ENCODE results near the gene THPO. TPM values are rescaled to one million over a fixed set of nuclear protein-coding genes. Genes with fewer than 3 reads are reported as not detected.

Gene THPO
- total RNA-seq, 4 donors from 2014 or later, result 0.13 TPM; not detected in 3

DNA sequence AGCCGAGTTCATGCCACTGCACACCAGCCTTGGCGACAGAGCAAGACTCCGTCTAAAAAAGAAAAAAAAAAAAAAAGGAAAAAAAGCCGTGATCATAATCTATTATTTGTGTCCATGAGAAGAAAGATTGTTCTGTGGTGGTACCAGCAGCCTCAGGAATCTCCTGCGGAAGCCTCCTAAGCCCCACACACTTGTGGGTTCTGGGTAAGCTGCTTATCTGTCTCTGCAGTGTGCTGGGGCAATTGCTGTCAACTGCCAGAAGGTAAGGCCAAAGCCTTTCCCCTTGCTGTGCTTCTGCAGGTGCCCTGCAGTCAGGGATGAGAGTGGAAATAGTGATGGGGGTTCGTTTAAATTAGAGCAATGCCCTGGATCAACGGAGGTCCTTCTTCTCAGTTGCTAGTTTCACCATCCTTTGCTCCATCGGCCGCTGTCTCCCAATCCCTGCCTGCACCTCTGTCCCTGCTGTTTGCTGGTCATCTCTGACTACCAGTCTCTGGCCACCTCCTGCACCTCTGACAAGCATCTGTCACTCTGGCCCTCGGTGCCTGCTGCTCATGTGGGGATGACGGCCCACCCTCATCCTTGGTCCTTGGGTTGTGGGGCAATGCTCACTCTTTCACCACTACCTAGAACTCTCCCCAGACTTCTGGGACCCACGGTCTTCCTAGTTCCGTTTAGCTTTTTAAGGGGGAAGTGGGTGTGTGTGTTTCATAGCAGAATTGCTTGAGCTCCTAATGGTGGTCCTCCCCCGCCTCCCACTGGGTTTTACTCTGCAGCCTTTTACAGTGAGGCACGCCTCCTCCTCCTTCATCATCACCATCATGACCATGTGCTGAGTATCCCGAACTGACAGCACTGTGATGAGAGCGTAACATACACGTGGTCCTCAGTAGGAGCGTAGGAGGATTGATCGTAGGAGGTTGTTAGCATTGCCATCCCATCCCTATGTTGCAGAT lies 27.3 kb upstream of the THPO start:
- Histone ChIP-seq H3K27me3 (no peaks in the 10 kb centered on the region), H3K27ac (no peak overlapping the region), H3K9me3 (no peaks in the 10 kb centered on the region), H3K36me3 (no peaks in the 10 kb centered on the region), H3K4me3 (replicated peaks in 1 of 3) (no peak overlapping the region), H3K4me1 (no peaks in the 10 kb centered on the region)
- intact Hi-C loops (cut with DNase I), result no loop called here
- TF ChIP-seq POLR2A (IDR thresholded peaks at IDR 0.05), result no peak
- TF ChIP-seq, protein P1, sequence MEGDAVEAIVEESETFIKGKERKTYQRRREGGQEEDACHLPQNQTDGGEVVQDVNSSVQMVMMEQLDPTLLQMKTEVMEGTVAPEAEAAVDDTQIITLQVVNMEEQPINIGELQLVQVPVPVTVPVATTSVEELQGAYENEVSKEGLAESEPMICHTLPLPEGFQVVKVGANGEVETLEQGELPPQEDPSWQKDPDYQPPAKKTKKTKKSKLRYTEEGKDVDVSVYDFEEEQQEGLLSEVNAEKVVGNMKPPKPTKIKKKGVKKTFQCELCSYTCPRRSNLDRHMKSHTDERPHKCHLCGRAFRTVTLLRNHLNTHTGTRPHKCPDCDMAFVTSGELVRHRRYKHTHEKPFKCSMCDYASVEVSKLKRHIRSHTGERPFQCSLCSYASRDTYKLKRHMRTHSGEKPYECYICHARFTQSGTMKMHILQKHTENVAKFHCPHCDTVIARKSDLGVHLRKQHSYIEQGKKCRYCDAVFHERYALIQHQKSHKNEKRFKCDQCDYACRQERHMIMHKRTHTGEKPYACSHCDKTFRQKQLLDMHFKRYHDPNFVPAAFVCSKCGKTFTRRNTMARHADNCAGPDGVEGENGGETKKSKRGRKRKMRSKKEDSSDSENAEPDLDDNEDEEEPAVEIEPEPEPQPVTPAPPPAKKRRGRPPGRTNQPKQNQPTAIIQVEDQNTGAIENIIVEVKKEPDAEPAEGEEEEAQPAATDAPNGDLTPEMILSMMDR (IDR thresholded peaks at IDR 0.05), result no peak
- no peak for DNase-seq
- 80 to 81% methylated on average over 20 of the region's 20 CpGs for WGBS, 2 donors

DNA sequence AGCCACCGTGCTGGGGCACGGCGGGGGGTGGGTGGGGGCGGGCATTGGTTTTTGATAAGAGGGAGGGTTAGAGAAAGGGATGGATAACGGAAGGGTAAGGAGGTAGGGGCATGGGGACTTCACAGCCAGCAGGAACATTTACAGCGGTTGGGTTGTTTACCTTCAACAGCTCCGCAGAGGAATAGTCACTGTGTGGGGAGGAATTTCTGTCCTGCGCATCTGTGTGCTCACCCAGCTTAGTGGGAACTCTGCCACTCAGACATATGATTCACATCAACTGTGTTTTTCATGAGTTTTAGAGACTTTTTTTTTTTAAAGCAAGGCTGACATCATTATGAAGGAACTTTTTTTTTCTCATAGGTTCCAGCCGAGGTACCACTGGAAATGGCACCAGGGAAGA lies 21.4 kb upstream of the THPO start:
- Histone ChIP-seq H3K36me3 (no peaks in the 10 kb centered on the region), H3K9me3 (no peaks in the 10 kb centered on the region), H3K27ac (no peak overlapping the region), H3K27me3 (no peaks in the 10 kb centered on the region), H3K4me3 (replicated peaks in 1 of 3) (no peak overlapping the region), H3K4me1 (no peaks in the 10 kb centered on the region)
- WGBS, 2 donors, result 16 to 21% methylated on average over 8 to 9 of the region's 9 CpGs
- no peak for DNase-seq
- intact Hi-C loops (cut with DNase I), result no loop called here
- no peak for TF ChIP-seq POLR2A (IDR thresholded peaks at IDR 0.05)
- TF ChIP-seq, protein P1 (IDR thresholded peaks at IDR 0.05), result no peak

DNA sequence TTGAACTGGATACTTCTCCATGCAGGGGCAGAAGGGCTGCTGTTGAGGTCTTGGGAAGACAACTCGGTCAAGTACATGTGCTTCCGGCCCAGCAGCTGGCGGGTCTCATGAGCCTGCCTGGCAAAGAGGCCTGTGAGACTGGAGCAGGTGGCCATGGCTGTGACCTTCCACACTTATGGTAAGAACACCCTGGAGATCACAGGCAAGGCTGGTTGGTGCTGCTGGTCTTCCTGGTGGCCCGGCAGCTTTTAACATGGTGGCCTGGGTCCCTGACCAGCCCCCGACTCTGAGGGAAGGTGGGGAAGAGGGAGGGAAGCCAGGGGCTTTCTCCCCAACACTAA lies 17.3 kb upstream of the THPO start:
- Histone ChIP-seq H3K27ac (no peak overlapping the region), H3K9me3 (no peaks in the 10 kb centered on the region), H3K4me1 (no peaks in the 10 kb centered on the region), H3K4me3 (replicated peaks in 1 of 3) (no peak overlapping the region), H3K36me3 (no peaks in the 10 kb centered on the region), H3K27me3 (no peaks in the 10 kb centered on the region)
- intact Hi-C loops (cut with DNase I), result no loop called here
- 89 to 90% methylated on average over 2 to 3 of the region's 5 CpGs for WGBS, 2 donors
- TF ChIP-seq, protein P1 (IDR thresholded peaks at IDR 0.05), result no peak
- no peak for TF ChIP-seq POLR2A (IDR thresholded peaks at IDR 0.05)
- DNase-seq, result no peak

DNA sequence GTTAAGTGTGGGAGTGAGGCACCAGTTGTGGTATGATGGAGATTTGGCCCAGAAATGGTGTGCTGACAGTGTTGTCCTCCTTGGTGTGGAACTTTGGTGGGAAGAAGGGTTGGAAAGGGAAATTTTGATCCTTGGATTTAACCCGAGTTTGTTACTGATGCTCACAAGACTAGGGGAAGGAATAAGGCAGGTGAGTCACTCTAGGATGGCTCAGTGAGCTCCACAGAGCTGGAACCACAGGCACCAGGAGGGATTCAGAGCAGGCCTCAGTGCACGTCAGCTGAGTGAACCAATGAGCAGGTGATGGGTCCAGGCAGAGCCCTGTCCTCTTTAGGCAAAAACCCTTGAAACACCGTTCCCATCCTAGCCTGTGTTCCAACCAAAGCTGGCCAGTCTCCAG lies 13.3 kb upstream of the THPO start:
- no peak overlapping the region for H3K27ac ChIP-seq
- intact Hi-C loops (cut with DNase I), result no loop called here
- TF ChIP-seq, protein P1 (IDR thresholded peaks at IDR 0.05), result no peak
- no peak for TF ChIP-seq POLR2A (IDR thresholded peaks at IDR 0.05)

DNA sequence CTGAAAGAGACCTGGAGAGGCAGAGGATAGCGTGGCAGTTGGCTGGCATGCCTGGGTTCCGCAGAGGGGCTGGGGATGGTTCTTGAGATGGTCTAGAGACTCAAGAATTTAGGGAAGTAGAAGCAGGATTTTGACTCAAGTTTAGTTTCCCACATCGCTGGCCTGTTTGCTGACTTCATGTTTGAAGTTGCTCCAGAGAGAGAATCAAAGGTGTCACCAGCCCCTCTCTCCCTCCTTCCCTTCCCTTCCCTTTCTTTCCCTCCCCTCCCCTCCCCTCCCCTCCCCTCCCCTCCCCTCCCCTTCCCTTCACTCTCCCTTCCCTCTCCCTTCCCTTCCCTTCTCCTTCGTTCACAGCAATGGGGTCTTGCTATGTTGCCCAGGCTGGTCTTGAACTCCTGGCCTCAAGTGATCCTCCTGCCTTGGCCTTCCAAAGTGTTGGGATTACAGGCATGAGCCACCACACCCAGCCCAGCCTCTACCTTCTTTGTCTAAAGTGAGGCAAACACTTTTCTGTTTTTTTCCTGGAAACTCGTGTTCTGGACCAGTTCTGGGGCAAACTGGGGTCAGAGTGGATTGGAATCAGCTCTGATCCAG lies 12.0 kb upstream of the THPO start:
- 90 to 92% methylated on average over 5 of the region's 5 CpGs for WGBS, 2 donors
- intact Hi-C loops (cut with DNase I), result no loop called here
- Histone ChIP-seq H3K9me3 (no peaks in the 10 kb centered on the region), H3K4me1 (no peaks in the 10 kb centered on the region), H3K36me3 (no peaks in the 10 kb centered on the region), H3K27ac (no peak overlapping the region), H3K27me3 (no peaks in the 10 kb centered on the region), H3K4me3 (replicated peaks in 1 of 3) (no peak overlapping the region)
- TF ChIP-seq, protein P1 (IDR thresholded peaks at IDR 0.05), result no peak
- no peak for TF ChIP-seq POLR2A (IDR thresholded peaks at IDR 0.05)
- no peak for DNase-seq

More for the DNA sequence above, 13.3 kb upstream of the THPO start:
- no peaks in the 10 kb centered on the region for H3K9me3 ChIP-seq
- DNase-seq, result no peak
- WGBS, 2 donors, result 73 to 84% methylated on average over 3 of the region's 3 CpGs
- no peak overlapping the region for H3K4me3 ChIP-seq (replicated peaks in 1 of 3)
- H3K36me3 ChIP-seq, result no peaks in the 10 kb centered on the region
- H3K4me1 ChIP-seq, result no peaks in the 10 kb centered on the region
- H3K27me3 ChIP-seq, result no peaks in the 10 kb centered on the region

Data from thyroid gland (tissue), 4 donors.